ENCODE results near the gene SLC25A23. TPM values are rescaled to one million over a fixed set of nuclear protein-coding genes. Genes with fewer than 3 reads are reported as not detected.
"Not testable (repeated sequence)": the region's sequence is repeated elsewhere in the genome, so short reads cannot be mapped to it uniquely, and the experiment has no call there.

The SLC25A23 gene
- total RNA-seq (2014; rRNA removed; shearing (Covaris generic)) = 57.6 and 60.6 TPM in 2 replicates

DNA sequence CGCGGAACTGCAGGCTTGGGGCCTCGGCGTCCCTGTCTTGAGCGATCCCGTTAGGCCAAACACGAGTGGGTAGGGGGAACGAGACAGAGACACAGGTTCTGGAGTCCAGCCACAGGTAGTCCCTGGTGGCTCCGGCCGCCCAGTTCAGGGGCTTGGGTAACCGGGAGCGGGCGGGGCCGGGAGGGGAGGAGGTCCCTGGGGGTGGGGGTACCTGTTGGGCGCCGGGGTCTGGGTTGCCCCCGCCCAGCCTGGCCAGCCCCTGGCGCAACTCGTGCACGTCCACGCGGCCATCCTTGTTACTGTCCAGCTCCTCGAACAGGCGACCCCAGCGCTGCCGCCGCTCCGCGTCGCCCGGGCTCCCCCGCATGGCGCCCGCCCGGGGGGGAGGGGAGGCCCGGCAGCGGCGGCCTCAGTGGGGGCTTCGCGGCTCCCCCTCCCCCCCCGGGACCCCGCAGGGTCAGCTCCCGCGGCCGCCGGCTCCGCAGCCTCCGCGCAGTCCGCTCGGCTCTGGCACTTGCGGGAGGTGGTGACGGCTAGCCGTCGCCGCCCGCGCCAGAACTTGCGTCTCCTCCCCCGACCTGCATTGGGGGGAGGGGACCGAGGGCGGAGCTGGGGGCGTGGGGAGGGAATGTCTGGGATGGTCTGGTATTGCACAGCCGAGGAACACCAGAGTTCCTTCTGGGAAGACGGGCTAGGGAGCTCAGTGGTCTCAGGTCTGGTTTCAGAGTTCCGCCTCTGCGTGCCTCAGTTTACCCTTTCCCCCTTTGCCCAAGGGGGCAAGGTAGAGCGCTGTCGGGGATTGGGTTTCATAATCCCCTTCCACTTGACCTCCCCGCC, at the start of gene SLC25A23:
Gene SLC25A23 (minus strand): TSS at position 531 of the 837 bp plus-strand sequence. CDS start 164 bp downstream, at position 367.
- in situ Hi-C loops (cut with HindIII; ENCODE audit: low sequenced_read_pairs) = no loop called here
- peak; percentile 79 for DNase-seq (ENCODE audit: low spot score)

DNA sequence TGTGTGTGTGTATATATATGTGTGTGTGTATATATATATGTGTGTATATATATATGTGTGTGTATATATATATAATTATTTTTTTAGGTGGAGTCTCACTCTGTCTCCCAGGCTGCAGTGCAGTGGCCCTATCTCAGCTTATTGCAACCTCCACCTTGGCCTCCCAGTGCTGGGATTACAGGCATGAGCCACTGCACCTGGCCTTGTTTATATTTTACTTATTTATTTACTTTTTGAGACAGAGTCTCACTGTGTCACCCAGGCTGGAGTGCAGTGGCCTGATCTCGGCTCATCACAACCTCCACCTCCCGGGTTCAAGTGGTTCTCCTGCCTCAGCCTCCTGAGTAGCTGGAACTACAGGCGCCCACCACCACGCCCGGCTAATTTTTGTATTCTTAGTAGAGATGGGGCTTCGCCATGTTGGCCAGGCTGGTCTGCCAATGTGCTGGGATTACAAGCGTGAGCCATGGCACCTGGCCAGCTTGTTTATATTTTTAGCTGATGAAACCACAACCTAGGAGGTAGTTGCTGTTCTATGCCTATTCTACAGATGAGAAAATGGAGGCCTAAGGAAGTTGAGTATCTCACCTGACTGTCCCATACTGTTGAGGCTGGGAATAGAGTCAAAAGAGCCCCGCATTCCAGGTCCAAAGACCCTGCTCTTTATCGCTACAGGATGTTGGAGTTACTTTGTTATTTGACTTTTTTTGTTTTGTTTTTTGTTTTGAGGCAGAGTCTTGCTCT, 48.6 kb upstream of the SLC25A23 start:
- DNase-seq (ENCODE audit: low spot score) = peak; percentile 54
- in situ Hi-C loops (cut with HindIII; ENCODE audit: low sequenced_read_pairs) = not testable (repeated sequence)

DNA sequence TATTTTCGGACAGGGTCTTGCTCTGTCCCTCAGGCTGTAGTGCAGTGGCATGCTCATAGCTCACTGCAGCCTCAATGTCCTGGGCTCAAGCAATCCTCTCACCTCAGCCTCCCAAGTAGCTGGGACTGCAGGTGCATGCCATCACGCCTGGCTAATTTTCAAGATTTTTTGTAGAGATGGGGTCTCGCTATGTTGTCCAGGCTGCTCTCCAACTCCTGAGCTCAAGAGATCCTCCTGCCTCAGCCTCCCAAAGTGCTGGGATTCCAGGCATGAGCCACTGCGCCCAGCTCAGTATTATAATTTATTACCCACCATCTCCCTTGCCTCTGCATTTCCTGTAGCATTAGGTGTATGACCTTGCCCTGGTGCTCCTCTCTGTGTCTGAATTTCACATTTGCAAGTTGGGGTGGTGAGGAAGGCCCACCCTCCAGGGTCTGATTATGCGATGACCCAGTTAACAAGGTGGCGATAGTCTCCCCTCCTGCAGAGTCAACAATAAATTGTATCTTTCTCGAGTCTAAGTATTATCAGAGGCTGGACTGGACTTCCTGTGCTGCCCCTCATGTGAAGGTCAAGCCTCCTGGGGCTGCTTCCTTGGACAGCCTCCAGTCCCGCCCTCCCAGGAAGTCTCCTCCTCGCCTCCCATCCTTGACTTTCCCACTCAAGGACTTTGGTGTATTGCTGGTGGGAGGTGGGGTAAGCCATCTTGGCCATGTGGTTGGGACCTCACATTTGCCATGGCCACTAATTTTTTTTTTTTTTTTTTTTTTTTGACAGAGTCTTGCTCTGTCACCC, 44.0 kb upstream of the SLC25A23 start:
- in situ Hi-C loops (cut with HindIII; ENCODE audit: low sequenced_read_pairs) = no loop called here
- no peak for DNase-seq (ENCODE audit: low spot score)

DNA sequence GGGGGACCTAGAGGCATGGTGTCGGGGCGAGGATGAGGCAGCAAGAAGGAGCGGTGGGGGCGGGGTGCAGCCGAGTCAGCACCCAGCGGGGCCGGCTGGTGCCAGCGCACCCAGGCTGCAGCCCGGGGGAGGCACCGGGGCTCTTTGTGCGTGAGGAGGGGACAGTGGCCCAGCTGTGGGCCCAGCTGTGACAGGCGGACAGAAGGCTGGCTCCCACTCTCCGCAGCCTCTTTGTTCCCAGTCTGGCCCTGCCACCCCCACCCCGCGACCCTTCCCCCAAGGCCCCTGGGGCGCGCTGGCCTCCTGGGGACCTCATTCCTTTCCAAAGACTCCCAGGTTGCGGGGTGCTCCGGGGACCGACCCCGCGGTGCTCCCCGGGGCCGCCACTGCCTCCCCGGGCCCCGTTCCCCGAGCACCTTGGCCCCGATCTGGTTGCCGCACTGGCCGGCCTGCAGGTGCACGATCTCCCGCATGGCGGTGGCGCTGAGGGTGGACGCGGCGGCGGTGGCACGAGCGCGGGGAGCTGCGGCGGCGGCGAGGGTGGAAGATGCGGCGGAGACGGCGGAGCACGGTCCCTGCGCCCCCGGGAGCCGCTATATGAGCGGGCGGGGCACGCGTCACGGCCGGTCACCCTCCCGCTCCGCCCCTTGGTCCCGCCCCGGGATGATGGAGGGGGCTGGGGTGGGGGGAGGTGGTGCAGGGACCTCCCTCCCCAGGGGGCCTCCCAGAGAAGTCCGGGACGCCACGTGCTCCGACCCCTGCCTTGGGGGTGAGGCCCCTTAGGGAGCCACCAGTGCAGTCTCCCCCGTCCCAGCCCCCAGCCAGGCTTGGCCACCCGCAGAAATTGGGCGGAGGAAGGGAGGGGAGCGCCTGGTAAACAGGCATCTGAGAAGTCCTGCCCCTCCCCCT, 42.4 kb upstream of the SLC25A23 start, which contains the start of gene TUBB4A:
Gene TUBB4A (minus strand): TSS at position 570 of the 909 bp plus-strand sequence. CDS start 97 bp downstream, at position 473.
- in situ Hi-C loops (cut with HindIII; ENCODE audit: low sequenced_read_pairs) = no loop called here
- peak; percentile 89 for DNase-seq (ENCODE audit: low spot score)

DNA sequence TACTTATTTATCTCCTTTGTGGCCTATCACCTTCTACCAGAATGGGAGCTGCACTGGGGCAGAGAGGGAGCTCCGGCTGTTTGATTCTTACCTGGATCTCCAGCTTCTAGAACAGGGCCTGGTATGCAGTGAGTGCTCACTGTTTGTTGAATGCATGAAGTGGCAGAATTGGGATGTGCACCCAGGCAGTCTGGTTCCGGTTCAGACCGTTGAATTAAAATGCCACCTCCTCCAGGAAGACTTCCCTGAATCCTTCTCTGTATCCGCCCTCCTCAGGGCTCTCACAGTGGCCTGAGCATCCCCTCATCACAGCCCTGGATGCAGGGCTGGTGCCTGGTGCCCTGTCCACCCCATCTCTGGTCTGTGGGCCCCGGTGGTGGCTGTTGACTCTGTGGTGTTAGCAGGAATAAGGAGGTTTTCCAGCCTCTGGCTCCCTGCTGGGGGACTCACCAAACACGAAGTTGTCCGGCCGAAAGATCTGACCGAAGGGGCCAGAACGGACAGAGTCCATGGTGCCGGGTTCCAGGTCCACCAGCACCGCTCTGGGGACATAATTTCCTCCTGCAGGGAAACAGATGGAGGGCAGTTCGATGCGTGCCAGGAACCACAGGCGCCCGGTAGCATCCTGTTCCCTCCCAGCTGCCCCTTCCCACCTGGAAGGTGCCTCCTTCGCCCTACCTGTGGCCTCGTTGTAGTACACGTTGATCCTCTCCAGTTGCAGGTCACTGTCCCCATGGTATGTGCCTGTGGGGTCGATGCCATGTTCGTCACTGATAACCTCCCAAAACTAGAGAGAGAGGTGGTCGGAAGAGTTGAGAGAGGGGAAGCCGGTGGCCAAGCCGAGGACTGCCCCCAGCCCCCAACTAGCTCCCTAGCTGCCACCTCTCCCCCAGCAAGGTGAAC, 41.5 kb upstream of the SLC25A23 start:
- in situ Hi-C loops (cut with HindIII; ENCODE audit: low sequenced_read_pairs) = no loop called here
- DNase-seq (ENCODE audit: low spot score) = peak; percentile 93

DNA sequence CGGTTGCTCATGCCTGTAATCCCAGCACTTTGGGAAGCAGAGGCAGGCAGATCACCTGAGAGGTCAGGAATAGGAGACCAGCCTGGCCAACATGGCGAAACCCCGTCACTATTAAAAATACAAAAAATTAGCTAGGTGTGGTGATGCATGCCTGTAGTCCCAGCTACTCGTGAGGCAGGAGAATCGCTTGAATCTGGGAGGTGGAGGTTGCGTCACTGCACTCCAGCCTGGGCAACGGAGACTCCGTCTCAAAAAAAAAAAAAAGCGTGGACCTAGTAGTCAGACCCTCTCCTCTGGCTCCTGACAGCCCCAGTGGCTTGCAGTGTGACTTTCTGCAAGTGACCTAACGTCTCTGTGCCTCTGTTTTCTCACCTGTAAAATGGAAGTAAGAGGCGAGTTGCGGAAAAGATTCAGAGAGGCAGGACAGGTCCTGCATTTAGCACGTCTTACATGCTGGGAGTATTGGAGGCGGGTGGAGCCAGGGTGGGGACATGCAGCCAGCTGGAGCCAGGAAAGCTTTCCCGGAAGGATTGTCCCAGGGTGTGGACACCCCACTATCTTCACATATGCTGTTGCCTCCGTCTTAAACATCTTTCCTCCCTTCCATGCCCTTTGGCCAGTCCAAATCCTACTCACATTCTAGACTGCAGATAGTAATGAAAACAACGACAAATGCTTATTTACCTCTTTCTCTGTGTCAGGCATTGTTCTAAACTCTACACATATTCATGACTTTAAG, 39.6 kb upstream of the SLC25A23 start:
- in situ Hi-C loops (cut with HindIII; ENCODE audit: low sequenced_read_pairs) = no loop called here
- DNase-seq (ENCODE audit: low spot score) = peak; percentile 92

DNA sequence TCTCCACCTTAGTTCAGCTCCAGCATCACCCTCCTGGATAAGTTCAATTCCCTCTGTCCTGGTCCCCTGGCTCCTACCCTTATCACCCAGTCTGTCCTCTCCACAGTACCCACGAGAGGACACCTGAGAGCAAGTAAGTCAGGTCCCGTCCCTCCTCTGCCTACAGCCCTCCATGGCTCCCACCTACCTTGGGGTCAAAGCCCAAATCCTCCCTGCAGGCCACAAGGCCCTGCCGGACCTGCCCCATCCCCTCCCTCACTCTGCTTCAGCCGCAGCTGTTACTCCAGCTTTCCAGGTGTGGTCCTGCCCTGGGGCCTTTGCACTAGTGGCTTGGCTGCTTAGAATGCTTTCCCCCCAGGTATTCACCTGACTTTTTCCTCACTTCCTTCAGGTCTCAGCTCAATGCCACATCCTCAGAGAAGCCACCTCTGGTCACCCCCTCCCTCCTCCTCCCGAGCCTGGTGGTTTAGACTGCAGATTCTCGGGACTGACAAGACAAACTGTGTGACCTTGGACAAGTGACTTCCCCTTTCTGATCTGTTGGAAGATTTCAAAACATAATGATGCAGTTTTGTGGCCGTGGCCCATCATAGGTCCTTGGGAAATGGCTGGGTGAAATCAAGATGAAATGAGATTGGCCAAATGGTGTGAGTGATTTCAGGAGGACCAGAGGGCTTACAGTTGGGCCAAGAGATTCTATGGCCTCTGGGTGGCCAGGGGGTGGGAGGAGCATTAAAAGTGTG, 38.9 kb upstream of the SLC25A23 start:
- in situ Hi-C loops (cut with HindIII; ENCODE audit: low sequenced_read_pairs) = no loop called here
- no peak for DNase-seq (ENCODE audit: low spot score)

DNA sequence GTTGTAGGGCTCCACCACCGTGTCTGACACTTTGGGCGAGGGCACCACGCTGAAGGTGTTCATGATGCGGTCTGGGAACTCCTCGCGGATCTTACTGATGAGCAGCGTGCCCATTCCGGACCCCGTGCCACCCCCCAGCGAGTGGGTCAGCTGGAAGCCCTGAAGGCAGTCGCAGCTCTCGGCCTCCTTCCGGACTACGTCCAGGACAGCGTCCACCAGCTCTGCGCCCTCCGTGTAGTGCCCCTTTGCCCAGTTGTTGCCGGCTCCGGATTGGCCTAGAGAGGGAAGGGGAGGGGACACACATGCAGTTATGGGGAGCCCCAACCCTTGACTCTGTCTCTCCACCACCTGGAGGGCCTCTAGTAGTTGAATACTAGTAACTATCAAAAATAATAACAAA, 36.4 kb upstream of the SLC25A23 start:
- no peak for DNase-seq (ENCODE audit: low spot score)
- in situ Hi-C loops (cut with HindIII; ENCODE audit: low sequenced_read_pairs) = no loop called here

DNA sequence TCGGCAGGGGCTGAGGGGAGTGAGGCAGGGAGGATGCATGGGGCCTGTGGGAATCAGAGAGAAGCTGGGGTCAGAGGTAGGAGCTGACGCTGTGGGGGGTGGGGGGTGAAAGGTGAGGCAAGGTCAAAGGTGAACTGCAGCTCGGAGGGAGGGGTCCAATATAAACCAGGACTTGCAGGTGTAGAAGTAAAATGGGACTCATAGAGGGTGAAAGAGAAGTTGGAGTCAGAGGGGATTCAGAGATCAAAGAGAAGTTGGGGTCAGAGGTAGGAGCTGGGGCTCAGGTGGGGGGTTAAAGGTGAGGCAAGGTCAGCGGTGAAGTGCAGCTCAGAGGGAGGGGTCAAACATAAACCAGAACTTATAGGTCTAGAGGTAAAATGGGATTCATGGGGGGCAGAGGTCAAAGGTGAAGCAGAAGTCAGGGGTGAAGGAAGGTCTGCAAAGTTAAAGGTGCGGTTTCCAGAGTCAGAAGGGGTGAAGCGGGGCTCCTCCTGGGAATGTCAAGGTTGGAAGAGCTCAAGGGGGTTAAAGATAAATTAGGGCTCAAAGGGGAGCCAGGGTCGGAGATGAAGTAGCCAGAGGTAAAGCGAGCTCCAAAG, 34.9 kb upstream of the SLC25A23 start:
- in situ Hi-C loops (cut with HindIII; ENCODE audit: low sequenced_read_pairs) = no loop called here
- no peak for DNase-seq (ENCODE audit: low spot score)

DNA sequence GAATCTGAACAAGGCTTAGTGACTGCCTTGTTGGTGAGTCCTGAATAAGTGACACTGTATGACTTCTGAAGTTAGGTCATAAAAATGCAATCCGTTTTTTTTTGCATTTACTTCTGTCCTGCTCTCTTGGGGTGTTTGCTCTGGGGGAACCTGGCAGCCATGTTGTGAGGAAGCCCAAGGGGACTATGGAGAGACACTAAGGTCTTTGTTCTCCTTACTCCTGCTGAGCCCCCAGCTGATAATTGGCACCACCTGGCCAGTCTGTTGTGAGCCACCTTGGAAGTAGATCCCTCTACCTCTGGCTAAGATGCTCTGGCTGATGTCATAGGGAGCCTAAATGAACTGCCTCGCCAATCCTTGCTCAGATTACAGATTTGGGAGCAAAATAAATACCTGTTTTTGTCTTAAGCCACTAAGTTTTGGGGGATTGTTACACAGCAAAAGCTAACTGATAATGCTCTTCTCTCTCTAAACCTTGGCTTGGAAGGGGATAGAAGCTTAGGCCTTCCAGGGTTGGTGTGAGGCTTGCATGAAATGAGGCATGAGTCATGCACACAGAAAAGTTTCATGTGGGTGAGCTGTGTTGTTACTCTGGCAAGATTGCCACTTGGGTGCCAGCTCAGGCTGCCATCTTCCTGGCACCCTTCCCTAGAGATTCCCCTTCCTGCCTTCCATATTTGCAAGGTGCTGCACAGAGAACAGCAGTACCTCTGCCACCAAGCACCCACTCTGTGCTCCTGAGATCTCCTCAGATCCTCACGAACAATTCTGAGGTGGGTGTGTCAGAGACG, 32.4 kb upstream of the SLC25A23 start:
- in situ Hi-C loops (cut with HindIII; ENCODE audit: low sequenced_read_pairs) = no loop called here
- DNase-seq (ENCODE audit: low spot score) = no peak

DNA sequence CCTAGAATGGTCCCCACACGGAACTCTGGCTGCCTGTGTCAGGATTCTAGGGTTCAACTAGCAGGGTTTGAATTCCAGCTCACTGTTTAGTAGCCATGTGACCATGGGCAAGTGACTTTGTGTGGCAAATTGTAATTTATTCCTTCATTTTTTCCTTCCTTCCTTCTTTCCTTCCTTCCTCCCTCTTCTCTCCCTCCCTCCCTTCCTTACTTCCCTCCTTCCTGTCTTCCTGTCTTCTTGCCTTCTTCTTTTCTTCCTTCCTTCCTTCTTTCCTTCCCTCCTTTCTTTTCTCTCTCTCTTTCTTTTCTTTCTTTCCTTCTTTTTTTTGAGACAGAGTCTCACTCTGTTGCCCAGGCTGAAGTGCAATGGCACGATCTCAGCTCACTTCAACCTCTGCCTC, 30.5 kb upstream of the SLC25A23 start:
- DNase-seq (ENCODE audit: low spot score) = no peak
- in situ Hi-C loops (cut with HindIII; ENCODE audit: low sequenced_read_pairs) = no loop called here

DNA sequence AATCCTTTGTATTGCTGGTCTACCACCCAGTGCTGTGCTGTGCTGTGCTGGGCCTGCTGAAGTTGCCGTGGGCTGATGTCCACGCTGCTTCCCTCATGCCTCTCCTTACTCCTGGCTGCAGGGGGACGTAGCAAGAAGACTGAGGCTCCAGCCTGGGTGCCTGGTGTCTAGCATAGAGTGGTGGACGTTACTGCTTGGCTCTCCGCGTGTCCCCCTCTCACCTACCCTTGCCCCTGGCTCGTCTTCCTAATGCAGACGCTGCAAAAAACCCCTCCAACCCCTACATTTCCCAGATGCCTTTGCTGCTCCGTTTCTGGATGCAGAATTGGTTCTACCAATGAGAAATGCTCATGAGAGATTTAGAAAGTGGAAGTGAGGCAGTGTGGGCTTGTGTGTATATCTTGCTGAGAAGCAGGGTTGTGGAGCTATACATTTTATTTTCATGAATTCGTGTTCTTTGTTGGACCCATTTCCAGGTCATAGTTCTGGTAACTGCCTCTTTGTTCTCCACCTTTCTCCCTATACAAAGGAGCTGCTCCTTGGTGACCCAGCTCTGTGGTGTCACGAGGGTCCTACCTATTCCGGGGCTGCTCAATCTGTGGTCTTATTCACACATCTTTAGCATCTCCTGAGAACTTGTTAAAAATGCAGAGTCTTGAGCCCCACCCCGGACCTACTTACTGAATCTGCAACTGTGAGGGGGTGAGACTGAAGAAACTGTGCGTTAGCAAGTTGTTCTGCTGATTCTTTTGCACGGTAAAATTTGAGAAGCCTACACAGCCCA, 29.9 kb upstream of the SLC25A23 start:
- DNase-seq (ENCODE audit: low spot score) = no peak
- in situ Hi-C loops (cut with HindIII; ENCODE audit: low sequenced_read_pairs) = no loop called here

DNA sequence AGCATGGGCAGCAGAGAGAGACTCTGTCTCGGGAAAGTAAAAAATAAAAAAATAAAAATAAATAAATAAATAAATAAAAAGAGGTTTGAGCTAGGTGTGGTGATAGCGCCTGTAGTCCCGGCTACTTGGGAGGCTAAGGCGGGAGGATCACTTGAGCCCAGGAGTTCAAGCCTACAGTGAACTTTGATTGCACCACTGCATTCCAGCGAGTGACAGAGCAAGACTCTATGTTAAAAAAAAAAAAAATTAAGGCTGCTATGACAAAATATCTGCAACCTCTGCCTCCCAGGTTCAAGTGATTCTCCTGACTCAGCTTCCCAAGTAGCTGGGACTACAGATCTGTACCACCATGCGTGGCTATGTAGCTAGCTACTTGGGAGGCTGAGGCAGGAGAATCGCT, 25.2 kb upstream of the SLC25A23 start:
- in situ Hi-C loops (cut with HindIII; ENCODE audit: low sequenced_read_pairs) = no loop called here
- no peak for DNase-seq (ENCODE audit: low spot score)

DNA sequence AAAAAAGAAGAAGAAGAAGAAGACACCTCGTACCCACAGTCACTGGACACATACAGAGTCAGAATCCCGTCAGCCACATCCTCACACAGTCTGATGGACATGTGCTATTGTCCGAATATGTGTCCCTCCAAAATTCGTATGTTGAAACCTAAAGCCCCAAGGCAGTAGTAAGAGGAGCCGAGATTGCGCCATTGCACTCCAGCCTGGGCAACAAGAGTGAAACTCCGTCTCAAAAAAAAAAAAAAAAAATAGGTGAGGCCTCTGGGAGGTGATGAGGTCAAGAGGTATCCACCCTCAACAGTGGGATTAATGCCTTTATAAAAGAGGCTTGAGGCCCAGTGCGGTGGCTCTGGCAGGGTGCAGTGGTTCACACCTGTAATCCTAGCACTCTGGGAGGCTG, 24.6 kb upstream of the SLC25A23 start:
- in situ Hi-C loops (cut with HindIII; ENCODE audit: low sequenced_read_pairs) = no loop called here
- no peak for DNase-seq (ENCODE audit: low spot score)
